IPS-11a (cell line): ENCODE results near the gene SMIM29.
A peak's percentile ranks its signal among the peaks of the same experiment; 100 is the strongest.

Source experiments
- H3K4me3 ChIP-seq: one replicate; pipeline ENCODE4 v1.5.1; 2013; ENCODE audit warnings: low read depth, low read length, control low read depth

The SMIM29 gene

DNA sequence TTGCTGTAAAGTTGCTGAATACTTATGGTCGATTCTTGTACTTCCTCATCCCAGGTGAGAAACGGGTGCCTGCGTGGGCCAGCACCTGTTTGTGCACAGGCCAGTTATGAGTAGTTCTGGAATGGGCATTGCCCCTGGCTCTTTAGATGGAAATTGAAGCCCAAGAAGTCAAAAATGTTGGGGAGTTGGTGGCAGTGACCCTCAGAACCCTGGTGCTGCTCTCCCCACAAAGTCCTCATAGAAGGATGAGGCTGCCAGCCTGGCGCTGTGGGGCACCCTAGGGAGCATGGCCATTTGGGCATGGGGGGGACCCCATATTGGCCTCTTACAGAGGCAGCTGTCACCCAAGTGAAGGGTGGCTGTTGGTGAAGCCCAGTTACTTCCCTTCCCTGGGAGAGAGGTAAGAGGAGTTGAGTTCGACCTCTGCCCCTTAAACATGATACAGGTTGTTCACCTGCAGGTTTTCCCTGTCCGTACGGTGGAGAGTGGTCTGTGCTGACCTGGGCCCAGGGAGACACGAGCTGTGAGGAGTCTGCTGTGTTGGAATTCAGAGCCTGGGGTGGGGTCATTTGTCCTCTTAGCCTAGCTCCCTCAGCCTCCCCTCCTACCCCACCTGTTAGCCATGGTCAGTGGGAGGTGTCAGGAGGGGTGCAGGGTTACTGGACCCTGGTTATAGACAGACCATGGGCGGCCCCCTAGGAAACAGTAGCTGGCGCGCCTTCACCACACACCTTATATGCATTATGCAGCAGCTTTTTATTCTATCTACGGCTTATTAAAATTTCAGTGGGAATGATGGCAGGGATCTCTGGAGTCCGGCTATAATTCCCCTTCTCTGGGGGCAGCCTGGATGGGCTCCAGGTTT, 7.2 kb downstream of the SMIM29 start:
- H3K4me3 ChIP-seq = no peak overlapping the region

DNA sequence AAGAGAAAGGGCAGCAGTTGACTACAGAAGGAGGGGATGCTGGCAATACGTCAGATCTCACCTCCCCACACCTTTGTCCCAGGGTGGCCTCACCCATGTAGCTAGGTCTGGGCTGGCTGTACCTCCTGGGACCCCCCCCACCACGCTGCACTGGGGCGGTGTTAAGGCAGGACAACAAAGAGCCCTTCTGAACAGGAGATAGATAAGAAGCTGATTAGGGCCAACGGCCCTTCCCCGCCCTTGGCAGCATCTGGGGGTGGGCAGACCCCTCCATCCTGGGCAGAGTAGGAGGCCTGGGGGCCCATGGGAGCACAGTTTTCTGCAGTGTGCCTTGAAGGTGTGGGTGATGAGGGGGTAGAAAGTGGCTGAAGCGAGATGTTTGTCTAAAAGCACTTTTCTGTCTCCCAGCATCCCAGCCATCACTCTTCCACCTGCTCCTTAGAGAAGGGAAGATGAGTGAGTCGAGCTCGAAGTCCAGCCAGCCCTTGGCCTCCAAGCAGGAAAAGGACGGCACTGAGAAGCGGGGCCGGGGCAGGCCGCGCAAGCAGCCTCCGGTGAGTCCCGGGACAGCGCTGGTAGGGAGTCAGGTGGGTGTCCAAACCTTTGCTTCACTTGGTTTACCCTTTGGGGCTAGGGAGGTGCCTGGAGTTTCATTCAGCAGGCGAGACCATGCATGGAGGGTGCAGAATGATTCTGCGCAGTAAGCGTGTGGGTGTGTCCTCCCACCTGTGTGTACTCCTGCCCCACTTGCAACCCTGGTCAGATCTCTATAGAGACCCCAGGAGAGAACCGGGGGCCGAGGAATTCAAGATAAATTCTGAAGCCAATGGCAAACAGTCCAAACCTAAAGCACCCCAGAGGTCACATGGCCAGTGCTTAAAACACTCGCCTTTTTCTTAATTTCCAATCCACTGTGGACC, 8.2 kb downstream of the SMIM29 start:
- no peak overlapping the region for H3K4me3 ChIP-seq

DNA sequence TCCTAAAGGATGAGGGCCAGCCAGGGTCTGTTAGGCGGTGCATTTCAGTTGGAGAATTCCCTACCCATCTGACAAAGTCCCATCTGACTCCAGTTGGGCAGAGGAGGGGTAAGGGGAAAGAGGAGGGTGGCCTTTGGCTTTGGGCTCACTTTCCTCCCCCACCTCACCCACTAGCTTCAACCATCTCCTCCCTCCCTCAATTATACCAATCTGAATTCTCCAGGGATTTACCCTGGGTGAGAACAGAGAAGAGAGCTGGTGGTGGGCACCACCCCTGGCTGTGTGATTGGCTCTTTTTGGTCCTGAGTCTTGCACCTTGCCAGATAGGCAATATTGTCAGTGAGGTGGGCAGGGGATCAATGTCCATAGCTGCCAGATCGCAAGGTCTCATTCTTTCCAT, 8.9 kb downstream of the SMIM29 start:
- peak overlapping the region; percentile 87 for H3K4me3 ChIP-seq

DNA sequence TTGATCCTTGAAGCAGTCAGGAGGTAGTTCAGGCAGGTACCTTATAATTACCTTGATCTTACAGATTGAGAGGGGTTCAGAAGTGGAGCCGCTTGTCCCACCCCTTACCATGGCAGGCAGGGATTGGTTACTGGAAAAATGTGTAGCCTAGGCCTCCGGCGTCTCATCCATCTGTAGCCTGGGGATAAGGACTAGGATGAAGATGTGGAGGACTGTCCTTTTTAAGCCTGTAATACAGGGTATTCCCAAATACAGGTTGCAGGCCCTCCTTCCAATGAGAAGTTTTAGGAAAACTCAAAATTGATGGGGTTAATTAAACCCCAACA, 9.3 kb downstream of the SMIM29 start:
- peak overlapping the region; percentile 87 for H3K4me3 ChIP-seq

DNA sequence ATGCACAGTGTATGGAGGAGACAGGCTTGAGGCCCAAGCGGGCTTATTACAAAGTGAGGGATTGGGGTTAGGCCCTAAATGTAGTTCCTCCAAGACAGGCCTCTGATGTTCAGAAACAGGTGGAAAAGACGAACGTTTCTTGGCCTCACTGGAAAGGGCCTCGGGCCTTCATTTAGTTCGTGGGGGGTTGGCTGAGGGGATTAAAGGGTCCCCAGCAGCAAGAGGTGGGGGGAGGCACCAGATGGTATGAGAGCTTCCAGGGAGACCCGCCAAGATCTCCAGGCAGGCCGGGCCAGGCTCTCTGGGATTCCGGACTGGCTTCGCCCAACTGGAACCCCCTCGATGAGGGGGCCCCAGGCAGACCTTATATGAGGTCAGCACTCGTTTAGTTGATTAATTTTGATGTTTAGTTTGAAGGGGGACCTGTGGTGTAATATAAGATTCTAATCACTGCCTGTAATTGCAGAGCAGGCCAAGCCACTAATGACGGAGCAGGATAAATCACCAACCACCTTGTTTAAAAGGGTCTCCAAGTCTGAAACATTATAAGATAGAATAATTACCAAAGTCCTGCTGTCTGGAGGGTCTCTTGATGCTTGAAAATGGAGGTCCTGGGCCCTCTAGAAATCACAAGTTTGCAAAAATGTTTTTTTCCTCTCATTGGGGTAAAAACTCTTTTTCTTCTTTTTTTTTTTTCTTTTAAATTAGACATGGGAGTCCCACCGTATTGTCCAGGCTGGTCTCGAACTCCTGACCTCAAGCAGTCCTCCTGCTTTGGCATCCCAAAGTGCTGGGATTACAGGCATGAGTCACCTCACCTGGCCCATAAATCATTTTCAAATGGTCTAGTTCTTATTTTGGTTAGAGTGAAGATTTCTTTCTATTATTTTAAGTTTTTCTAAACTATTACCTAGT, 10.0 kb downstream of the SMIM29 start:
- peak overlapping the region; percentile 87 for H3K4me3 ChIP-seq

DNA sequence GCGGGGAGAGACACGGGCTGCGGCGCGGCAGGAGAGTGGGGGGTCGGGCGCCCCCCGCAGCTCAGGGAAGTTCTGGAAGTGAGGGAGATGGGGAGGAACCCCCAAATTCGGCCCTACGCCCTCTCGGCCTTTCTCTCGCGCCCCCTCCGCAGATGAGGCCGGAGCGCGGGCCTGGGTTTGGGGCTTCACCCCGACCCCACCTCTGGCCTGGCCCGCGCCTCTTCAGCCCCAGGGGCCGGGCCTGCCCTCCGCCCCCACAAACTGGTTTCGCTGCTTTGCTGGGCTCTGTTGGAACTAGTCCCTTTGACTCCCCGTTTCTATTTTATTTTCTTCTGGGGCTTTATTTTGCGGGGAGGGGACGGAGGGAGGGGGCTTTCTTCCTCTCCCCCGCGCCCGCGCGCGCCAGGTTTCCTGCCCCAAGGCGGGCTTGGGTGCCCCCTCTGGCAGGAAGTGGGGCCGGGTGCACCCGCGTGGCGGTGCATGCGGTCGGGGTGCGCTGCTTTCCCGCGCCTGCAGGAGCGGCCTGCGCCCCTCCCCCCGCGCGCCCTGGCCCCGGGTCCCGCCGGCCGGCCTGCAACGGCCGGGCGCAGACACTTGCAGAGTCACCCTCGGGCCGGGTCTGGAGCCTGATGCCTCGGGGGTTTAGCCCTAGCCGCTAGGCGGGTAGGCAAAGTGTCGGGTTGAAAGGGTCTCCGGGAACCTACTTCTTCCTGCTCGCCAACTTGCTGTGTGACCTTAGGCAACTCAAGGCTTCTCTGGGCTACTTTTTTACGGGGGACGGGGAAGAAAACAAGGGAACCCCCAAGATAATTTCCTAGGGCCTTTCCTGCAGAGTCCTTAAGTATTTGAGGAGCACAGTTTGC, 10.9 kb downstream of the SMIM29 start:
- peak overlapping the region; percentile 87 for H3K4me3 ChIP-seq

DNA sequence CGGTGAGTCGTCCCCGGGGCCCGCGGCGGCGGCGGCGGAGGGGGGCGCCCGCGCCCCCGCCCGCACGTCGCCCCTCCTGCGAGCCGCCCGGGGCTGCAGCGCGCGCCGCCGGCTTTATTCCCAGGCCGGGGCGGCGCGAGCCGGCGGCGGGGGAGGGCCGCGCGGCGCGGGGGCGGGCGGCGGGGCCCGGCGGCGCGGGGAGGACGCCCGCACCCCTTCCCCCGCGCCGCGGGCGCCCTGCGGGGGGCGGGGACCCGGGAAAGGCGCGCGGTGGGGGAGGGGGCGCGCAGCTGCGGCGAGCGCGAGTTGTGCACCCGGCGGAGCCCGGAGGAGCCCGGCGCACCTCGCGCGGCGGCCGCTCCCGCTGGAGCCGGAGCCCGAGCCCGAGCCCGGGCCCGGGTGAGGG, 11.5 kb downstream of the SMIM29 start:
- H3K4me3 ChIP-seq = peak overlapping the region; percentile 87

DNA sequence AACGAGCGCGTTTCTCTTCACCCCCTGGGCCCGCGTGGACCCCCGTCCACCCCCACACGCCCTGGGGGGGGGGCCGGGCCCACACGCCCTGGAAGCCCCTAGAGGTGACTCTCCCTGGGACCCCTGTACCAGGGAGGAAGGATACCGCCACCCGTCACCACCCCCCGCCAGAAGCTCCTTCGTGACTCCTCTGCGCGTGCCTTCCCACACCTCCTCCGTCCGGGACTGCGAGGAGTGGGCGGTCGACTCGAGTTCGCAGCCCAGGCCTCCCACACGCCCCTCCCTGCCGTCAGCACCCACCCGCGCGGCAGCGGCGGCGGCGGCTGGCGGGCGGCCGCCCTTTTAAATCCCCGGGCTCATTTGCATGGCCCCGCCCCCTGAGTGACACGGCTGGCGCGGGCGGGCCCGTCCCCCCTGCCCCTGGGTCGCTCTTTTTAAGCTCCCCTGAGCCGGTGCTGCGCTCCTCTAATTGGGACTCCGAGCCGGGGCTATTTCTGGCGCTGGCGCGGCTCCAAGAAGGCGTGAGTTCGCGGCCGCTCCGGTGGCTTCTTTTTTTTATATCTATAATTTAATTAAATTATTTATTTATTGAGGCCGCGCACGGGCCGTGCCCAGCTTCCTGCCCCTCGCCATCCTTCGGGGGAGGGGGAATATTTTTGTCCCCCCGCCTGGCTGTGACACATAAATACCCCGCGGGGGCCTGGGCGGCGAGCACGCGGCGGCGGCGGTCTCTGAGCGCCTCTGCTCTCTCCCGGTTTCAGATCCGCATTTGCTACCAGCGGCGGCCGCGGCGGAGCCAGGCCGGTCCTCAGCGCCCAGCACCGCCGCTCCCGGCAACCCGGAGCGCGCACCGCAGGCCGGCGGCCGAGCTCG, 12.1 kb downstream of the SMIM29 start, which contains the start of gene HMGA1:
Gene HMGA1 (plus strand): TSS at position 431 of the 873 bp plus-strand sequence. CDS start 3,908 bp downstream, outside the sequence.
- peak within 1 kb of the TSS; percentile 87 for H3K4me3 ChIP-seq

DNA sequence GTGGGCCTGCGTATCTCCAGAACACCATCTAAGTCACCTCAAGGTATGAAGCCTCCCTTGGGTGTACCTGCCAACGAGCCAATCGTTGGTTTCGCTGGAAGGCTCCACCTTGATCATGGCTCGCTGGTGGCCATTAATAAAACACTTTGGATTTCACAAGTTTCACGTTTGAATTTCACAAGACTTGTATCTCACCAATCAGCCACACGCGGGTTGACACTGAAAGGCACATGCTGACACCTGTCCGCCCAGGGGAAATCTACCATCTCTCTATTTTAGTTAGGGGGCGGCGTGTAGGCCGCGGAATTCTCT, 12.7 kb downstream of the SMIM29 start:
- peak overlapping the region; percentile 86 for H3K4me3 ChIP-seq

DNA sequence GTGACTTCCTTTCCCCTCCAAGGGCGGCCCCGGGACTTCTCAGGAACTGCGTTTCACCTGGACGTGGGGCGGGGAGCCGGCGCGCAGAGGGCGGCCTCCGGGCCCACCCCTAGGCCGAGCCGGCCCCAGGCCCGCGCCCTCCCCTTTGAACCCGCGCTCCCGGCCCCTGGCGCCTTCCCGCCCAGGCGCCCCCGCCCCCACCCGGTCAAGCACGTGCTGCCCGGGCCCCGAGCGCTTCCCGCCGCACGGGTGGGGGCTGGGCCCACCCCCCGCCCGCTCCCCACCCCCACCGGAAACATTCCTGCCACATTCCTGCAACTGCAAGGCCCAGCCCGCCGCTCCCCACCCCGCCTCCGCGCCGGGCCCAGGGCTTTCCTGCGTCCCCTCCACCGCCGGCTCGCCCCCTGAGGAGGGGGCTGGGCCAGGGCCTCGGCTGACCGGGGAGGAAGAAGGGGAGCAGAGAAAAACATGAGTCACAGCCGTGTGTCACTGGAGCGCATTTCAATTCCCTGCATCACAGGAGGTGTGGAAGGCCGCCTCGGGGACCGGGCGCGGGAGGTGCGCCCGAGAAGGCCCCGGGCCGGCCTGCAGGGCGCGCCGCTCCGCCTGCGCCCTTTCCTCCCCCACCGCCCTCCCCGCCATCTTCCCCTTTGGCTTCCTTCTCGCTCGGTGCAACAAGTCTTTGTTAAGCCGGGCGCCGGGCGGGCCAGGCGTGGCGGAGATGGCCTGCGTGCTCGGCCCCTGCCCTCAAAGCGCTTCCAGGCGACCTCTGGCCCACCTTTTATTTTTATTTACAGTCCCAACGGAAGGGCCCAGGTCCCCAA, 13.3 kb downstream of the SMIM29 start:
- H3K4me3 ChIP-seq = peak overlapping the region; percentile 86

DNA sequence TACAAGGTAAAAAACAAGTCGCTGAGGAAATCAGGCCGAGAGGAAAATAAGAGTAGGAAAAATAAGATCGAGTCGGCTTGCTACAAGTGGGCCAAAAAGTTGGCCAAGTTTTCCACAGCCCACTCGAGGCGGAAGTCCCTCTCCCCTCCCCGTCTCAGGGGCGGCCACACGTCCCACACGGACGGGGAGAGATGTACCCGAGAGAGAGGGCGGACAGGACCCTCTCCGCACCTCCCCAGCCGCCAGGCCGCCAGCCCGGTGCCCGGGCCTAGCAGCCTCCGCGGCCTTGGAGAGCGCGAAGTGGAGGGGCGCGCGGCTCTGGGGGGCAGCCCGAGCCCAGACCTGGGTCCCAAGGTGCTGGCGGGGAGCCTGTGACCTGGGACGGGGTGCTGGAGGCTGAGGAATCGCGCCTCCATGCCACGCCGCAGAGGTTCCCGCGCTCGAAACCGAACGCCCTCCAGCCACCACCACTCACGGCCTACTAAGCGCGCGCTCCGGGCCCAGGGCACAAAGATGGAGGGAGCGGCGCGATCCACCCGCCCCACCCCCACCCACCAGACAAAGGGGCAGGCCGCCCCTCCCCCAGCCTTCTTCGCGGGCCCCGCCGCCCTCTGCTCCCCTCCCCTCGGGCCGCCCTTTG, 14.0 kb downstream of the SMIM29 start:
- H3K4me3 ChIP-seq = peak overlapping the region; percentile 24

DNA sequence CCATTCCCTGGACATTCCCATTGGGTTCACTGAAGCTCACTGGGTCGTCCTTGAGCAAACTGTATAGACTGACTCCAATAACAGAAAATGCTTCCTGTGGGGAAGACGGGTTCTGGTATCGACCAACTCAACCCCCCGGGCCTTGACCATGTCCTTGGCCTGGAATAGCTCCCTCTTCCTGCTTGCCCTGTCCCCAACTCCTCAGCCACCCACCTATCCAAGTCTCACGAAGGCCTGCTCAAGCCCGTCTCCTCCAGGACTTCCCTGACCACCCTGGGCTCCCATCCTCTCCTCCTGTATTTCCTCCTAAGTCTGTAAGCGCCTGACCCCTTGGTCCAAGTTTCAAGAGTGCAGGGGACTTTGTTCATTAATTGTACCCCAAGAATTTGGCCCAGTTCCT, 14.9 kb downstream of the SMIM29 start:
- no peak overlapping the region for H3K4me3 ChIP-seq

DNA sequence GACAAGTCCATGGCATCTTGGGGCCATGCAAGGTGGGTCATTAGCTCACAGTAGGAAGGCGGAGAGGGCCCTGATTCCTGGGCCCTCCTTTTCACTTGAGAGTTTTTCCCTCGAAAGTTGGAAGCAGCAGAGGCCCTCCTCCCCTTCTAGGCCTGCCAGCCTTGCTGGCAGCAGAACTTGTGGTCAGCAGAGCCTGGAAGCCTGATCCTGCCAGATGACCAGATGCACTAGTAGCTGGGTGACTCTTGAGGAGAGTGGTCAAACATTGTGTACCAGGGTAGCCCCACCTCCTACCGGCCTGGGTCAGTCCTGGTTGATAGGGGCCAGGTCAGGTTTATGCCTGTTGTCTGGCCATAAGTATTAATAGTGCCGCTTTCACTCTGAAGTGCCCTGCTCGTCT, 15.9 kb downstream of the SMIM29 start:
- H3K4me3 ChIP-seq = no peak overlapping the region

DNA sequence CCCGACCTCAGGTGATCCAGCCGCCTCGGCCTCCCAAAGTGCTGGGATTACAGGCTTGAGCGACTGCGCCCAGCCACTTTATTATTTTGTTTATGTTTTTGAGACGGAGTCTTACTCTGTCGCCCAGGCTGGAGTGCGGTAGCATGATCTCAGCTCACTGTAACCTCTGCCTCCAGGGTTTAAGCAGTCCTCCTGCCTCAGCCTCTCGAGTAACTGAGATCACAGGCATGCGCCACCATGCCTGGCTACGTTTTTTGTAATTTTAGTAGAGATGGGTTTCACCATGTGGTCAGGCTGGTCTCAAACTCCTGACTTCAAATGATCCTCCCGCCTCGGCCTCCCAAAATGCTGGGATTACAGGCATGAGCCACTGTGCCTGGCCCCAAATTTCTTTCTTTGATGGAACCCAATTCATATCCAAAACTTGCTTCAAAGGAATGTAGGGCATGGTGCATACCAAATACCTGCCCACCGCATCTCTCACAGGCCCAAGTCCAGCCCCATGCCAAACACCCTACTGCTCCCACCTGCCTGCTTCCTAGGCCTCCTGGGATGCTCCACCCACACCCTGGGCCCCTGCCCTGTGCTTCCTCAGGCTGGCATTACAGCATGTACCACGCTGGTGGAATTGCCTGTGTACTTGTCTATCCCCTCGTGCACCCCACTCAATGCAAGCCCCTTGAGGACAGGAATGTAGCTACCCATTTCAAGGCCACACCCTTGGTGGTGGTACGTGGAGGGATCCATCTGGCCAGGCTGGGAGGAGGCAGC, 17.1 kb downstream of the SMIM29 start:
- H3K4me3 ChIP-seq = no peak overlapping the region

DNA sequence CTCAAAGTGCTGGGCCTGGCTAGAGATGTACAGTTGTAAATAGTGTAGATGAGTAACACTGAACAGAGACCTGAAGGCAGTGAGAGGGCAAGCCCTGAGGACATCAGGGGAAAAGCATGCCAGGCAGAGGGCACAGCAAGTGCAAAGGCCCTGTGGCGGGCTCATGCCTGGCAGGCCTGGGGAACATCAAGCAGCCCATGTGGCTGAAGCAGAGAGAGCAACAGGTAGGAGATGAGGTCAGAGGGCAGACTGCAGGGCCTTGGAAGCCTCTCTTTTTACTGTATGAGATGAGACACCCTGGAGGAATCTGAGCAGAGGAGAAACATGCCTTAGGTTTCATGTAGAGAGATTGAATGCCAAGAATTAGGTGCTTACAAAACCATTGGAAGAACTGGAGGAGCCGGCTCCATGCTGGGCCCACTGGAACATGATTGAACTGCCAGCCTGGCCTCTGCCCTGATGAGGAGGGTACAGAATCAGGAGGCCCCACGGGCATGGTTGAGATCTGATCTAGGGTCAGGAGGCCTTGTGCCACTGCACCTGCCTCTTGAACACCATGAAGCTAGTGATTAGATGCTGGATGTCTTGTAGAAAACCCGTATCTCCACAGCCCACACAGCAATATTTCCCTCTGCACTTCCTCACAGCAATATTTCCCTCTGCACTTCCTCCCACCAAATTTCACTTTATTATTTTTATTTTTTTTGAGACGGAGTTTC, 18.0 kb downstream of the SMIM29 start:
- no peak overlapping the region for H3K4me3 ChIP-seq

DNA sequence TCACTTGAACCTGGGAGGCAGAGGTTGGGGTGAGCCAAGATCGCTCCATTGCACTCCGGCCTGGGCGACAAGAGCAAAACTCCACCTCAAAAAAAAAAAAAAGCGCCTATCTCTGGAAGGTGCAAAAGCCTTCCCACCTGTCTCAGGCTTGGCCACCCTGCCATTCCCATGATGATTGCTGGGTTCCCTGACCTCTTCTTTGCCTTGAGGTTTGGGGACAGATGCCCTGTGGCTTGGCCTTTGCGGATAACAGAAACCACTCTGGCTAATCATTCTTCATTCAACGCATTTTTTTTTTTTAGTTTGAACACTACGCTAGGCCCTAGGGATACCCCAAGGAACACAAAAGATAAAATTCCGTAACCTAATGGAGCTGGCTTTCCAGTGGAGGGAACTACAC, 18.9 kb downstream of the SMIM29 start:
- H3K4me3 ChIP-seq = no peak overlapping the region
